ENCODE data around the gene GABBR2.

GRCh38 chr9:98502311-98502975, 206.3 kb downstream of the GABBR2 start:
- TF ChIP-seq CTCF (conservative IDR thresholded peaks at IDR 0.05 in 1 of 2, IDR thresholded peaks at IDR 0.05 in 1 of 2; ENCODE audit: extremely low read depth in 1 of 2, insufficient read depth in 1 of 2, low read depth in 1 of 2, low read length in 2 of 2) (no peak), EZH2 (IDR thresholded peaks at IDR 0.05; ENCODE audit: borderline replicate concordance, low read length) (no peak)

All from mammary epithelial cell (primary cell).